ENCODE data around the gene AUTS2.

DNA sequence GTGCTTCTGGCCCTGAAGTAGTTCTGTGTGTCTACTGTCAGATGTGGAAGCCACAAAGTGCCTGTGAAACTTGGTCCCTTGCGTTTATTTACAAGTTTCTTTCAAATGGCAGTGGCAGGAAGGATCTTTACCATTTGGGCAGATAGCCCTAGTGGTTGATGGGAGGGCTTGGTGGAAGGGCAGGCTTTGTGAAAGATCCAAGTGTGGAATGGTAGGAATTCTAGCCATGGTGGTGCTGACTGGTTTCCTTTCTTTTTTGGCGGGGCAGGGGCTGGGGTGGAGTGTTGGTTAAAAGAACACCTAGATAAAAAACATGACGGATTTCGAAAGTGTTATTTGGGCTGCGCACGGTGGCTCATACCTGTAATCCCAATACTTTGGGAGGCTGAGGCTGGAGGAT is 27.0 kb downstream of the AUTS2 start:
- TF ChIP-seq CTCF (IDR thresholded peaks at IDR 0.05; ENCODE audit: control extremely low read depth in 1 of 3, insufficient read depth in 1 of 3, low read depth in 1 of 3, low read length in 3 of 3) (no peak), NRF1 (IDR thresholded peaks at IDR 0.05; ENCODE audit: low read depth, low read length) (no peak), HDAC2 (IDR thresholded peaks at IDR 0.05; ENCODE audit: borderline replicate concordance in 1 of 2, low read depth in 2 of 2, low read length in 2 of 2) (no peak), RXRA (IDR thresholded peaks at IDR 0.05; ENCODE audit: insufficient read depth, low read depth, low read length) (no peak), TBP (IDR thresholded peaks at IDR 0.05; ENCODE audit: low read depth, low read length) (no peak), POLR2A (IDR thresholded peaks at IDR 0.05; ENCODE audit: control extremely low read depth in 1 of 2, low read depth in 2 of 2, low read length in 2 of 2) (no peak), ATF3 (IDR thresholded peaks at IDR 0.05; ENCODE audit: insufficient read depth, low read depth, low read length) (no peak), EP300 (IDR thresholded peaks at IDR 0.05; ENCODE audit: borderline replicate concordance in 1 of 2, low read depth in 2 of 2, low read length in 2 of 2) (no peak), YY1 (IDR thresholded peaks at IDR 0.05; ENCODE audit: low read depth, low read length) (no peak)
